Measurements from ENCODE around the gene PARS2. TPM values are rescaled to one million over a fixed set of nuclear protein-coding genes. Genes with fewer than 3 reads are reported as not detected.

The PARS2 gene
- total and polyA plus RNA-seq, 4 donors = 2.1 to 4.1 (median 3.3) TPM

DNA sequence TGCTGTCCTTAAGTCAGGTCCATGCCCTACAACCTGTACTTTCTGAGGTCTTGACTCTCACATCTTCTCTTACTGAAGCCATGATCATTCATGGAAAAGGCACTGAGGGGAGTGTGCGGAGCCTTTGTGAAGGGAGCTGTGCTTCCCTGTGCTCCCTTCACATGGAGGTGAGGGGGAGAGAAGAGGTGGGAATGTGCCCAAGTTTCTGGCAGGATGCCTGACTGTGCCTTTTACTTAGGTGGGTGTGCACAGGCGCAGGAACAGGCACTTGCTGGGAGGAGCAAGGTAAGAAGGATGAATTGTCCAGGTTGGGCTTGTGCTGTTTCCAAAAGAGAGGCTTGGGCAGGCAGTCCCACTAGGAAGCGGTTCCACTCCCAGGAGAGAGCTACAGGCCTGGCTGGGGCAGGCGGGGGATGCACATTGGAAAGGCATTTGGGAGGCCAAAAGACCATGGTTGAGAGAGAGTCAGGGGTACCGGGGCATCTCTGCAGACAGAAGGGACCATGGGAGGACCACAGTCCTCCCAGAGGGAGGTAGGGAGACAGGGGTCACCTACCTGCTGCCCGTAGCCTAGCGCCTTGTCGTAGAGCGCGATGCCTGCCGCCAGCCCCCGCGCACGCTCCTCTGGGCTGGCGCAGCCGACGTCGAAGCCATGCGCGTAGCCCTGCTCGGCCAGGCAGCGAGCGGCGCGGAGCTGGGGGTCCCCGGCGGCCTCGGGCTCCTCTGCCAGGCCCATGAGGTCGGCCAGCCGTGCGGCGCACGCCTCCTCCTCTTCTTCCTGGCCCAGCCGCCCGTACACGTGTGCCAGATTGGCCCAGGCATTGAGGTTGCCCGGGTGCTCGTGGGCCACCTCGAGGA lies 35.9 kb upstream of the PARS2 start:
- Histone ChIP-seq H3K27me3 (ENCODE audit: control insufficient read depth in 4 of 4, insufficient read depth in 4 of 4, low read length in 3 of 4) (no peaks in the 10 kb centered on the region), H3K9me3 (ENCODE audit: control insufficient read depth in 4 of 4, low read length in 3 of 4) (no peaks in the 10 kb centered on the region), H3K4me1 (ENCODE audit: control insufficient read depth in 4 of 4, insufficient read depth in 4 of 4, low read length in 3 of 4) (peaks cover 18 to 48% (median 34%) of the 10 kb centered on the region in 4 donors), H3K27ac (ENCODE audit: low read depth in 1 of 2, low read length in 2 of 2) (peak overlapping the region; percentile 55 to 57), H3K4me3 (ENCODE audit: low read depth in 1 of 3, low read length in 3 of 3) (peak overlapping the region; percentile 58 to 82 (median 70)), H3K36me3 (ENCODE audit: control insufficient read depth in 4 of 4, insufficient read depth in 3 of 4, low read depth in 1 of 4, low read length in 3 of 4) (no peaks in the 10 kb centered on the region), H3K9ac (ENCODE audit: low read depth in 1 of 2, low read length in 2 of 2) (no peak overlapping the region)
- TF ChIP-seq SP1 (IDR thresholded peaks at IDR 0.05) = no peak
- TF ChIP-seq, protein P1, sequence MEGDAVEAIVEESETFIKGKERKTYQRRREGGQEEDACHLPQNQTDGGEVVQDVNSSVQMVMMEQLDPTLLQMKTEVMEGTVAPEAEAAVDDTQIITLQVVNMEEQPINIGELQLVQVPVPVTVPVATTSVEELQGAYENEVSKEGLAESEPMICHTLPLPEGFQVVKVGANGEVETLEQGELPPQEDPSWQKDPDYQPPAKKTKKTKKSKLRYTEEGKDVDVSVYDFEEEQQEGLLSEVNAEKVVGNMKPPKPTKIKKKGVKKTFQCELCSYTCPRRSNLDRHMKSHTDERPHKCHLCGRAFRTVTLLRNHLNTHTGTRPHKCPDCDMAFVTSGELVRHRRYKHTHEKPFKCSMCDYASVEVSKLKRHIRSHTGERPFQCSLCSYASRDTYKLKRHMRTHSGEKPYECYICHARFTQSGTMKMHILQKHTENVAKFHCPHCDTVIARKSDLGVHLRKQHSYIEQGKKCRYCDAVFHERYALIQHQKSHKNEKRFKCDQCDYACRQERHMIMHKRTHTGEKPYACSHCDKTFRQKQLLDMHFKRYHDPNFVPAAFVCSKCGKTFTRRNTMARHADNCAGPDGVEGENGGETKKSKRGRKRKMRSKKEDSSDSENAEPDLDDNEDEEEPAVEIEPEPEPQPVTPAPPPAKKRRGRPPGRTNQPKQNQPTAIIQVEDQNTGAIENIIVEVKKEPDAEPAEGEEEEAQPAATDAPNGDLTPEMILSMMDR (IDR thresholded peaks at IDR 0.05; ENCODE audit: low read depth, low read length, missing input control) = no peak
- TF ChIP-seq FOXA1 (IDR thresholded peaks at IDR 0.05) = no peak
- TF ChIP-seq, protein P2, sequence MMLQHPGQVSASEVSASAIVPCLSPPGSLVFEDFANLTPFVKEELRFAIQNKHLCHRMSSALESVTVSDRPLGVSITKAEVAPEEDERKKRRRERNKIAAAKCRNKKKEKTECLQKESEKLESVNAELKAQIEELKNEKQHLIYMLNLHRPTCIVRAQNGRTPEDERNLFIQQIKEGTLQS (IDR thresholded peaks at IDR 0.05) = no peak
- no peak for TF ChIP-seq HNF4A (conservative IDR thresholded peaks at IDR 0.05)
- WGBS = 50% methylated on average over 39 of the region's 39 CpGs
- no peak for DNase-seq (ENCODE audit: low spot score)

DNA sequence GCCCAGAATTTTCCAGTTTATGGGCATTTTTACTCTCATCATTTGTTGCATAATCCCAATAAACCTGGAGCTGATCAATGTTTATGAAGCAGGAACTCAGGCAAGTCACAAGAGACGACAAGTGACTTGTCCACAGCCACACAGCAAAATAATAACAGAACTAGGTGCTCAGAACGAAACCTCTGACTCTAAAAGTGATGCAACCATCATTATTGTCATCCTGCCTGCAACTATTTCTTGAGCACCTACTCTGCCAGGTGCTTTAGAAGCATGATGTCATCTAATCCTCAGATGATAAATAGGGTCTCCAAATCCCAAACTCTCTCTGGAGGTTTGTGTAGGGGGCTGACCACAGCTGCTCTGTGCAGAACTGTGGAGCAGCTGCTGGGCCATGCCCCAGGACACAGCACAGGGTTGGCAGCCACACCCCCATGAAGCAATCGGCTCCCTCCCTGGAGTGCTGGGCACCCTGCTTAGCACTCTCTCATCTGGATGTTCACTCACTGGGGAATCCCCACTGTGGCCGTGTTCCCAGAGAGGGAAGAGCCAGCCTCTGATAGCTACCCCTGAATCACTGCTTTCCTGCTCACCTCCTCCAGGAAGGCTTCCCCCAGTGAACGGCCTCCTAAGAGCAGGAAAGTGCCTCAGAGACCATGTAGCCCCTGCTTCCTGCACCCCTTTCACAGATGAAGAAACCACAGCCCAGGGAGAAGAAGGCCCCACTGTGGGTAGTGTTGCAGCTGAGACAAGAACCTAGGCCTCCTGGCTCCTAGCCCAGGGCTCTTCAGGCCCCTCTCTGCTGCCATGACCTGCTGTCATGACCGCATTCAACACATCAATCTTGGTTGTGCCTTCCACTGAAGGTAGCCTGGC lies 34.7 kb upstream of the PARS2 start:
- Histone ChIP-seq H3K36me3 (ENCODE audit: control insufficient read depth in 4 of 4, insufficient read depth in 3 of 4, low read depth in 1 of 4, low read length in 3 of 4) (no peaks in the 10 kb centered on the region), H3K9me3 (ENCODE audit: control insufficient read depth in 4 of 4, low read length in 3 of 4) (no peaks in the 10 kb centered on the region), H3K9ac (ENCODE audit: low read depth in 1 of 2, low read length in 2 of 2) (no peak overlapping the region), H3K4me1 (ENCODE audit: control insufficient read depth in 4 of 4, insufficient read depth in 4 of 4, low read length in 3 of 4) (peaks cover 11 to 45% (median 29%) of the 10 kb centered on the region in 4 donors), H3K27me3 (ENCODE audit: control insufficient read depth in 4 of 4, insufficient read depth in 4 of 4, low read length in 3 of 4) (no peaks in the 10 kb centered on the region), H3K27ac (ENCODE audit: low read depth in 1 of 2, low read length in 2 of 2) (peak overlapping the region in 1 of 2 donors; percentile 17), H3K4me3 (ENCODE audit: low read depth in 1 of 3, low read length in 3 of 3) (no peak overlapping the region)
- 54% methylated on average over 6 of the region's 6 CpGs for WGBS
- DNase-seq (ENCODE audit: low spot score) = no peak
- TF ChIP-seq HNF4G (IDR thresholded peaks at IDR 0.05) = no peak
- TF ChIP-seq HNF4A (conservative IDR thresholded peaks at IDR 0.05) = peak in 1 of 2 donors; percentile 22

DNA sequence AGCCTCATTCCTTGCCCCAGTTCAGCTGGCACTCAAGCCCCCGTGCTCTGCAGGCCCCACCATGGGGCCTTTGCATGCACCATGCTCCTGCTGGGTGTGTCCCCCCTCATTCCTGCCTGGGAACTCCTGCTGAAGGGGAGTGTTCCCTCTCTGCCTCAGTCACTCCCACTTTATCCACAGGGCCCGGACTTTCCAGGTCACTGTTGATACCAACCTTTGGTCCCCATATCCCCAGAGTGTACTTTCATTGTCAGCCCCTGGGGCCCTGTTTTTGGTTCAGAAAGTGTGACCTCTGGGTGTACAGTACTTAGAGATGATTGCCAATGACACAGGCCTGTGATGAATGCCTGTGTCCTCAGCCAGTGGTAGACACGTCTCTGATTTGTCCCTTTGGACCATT lies 33.9 kb upstream of the PARS2 start:
- no peaks in the 10 kb centered on the region for H3K27me3 ChIP-seq (ENCODE audit: control insufficient read depth in 4 of 4, insufficient read depth in 4 of 4, low read length in 3 of 4)
- H3K9me3 ChIP-seq (ENCODE audit: control insufficient read depth in 4 of 4, low read length in 3 of 4) = no peaks in the 10 kb centered on the region
- no peak overlapping the region for H3K4me3 ChIP-seq (ENCODE audit: low read depth in 1 of 3, low read length in 3 of 3)
- no peak for DNase-seq (ENCODE audit: low spot score)
- 67% methylated on average over 3 of the region's 3 CpGs for WGBS
- H3K27ac ChIP-seq (ENCODE audit: low read depth in 1 of 2, low read length in 2 of 2) = no peak overlapping the region
- no peaks in the 10 kb centered on the region for H3K36me3 ChIP-seq (ENCODE audit: control insufficient read depth in 4 of 4, insufficient read depth in 3 of 4, low read depth in 1 of 4, low read length in 3 of 4)
- H3K4me1 ChIP-seq (ENCODE audit: control insufficient read depth in 4 of 4, insufficient read depth in 4 of 4, low read length in 3 of 4) = peaks cover 11 to 39% (median 23%) of the 10 kb centered on the region in 4 donors
- H3K9ac ChIP-seq (ENCODE audit: low read depth in 1 of 2, low read length in 2 of 2) = no peak overlapping the region
- TF ChIP-seq, protein P2 (IDR thresholded peaks at IDR 0.05) = no peak
- TF ChIP-seq, protein P1 (IDR thresholded peaks at IDR 0.05; ENCODE audit: low read depth, low read length, missing input control) = no peak
- TF ChIP-seq HNF4G (IDR thresholded peaks at IDR 0.05) = no peak
- TF ChIP-seq MAX (IDR thresholded peaks at IDR 0.05) = no peak
- TF ChIP-seq HNF4A (conservative IDR thresholded peaks at IDR 0.05) = no peak
- TF ChIP-seq, protein P3, sequence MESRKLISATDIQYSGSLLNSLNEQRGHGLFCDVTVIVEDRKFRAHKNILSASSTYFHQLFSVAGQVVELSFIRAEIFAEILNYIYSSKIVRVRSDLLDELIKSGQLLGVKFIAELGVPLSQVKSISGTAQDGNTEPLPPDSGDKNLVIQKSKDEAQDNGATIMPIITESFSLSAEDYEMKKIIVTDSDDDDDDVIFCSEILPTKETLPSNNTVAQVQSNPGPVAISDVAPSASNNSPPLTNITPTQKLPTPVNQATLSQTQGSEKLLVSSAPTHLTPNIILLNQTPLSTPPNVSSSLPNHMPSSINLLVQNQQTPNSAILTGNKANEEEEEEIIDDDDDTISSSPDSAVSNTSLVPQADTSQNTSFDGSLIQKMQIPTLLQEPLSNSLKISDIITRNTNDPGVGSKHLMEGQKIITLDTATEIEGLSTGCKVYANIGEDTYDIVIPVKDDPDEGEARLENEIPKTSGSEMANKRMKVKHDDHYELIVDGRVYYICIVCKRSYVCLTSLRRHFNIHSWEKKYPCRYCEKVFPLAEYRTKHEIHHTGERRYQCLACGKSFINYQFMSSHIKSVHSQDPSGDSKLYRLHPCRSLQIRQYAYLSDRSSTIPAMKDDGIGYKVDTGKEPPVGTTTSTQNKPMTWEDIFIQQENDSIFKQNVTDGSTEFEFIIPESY (IDR thresholded peaks at IDR 0.05) = no peak
- no peak for TF ChIP-seq GABPA (IDR thresholded peaks at IDR 0.05 in 1 of 2, conservative IDR thresholded peaks at IDR 0.05 in 1 of 2)
- no peak for TF ChIP-seq REST (IDR thresholded peaks at IDR 0.05)
- TF ChIP-seq YY1 (IDR thresholded peaks at IDR 0.05) = no peak
- TF ChIP-seq RXRA (IDR thresholded peaks at IDR 0.05) = no peak

All from liver (tissue), 9 donors.